Measurements from ENCODE around the gene TSPEAR.

Gene TSPEAR

DNA sequence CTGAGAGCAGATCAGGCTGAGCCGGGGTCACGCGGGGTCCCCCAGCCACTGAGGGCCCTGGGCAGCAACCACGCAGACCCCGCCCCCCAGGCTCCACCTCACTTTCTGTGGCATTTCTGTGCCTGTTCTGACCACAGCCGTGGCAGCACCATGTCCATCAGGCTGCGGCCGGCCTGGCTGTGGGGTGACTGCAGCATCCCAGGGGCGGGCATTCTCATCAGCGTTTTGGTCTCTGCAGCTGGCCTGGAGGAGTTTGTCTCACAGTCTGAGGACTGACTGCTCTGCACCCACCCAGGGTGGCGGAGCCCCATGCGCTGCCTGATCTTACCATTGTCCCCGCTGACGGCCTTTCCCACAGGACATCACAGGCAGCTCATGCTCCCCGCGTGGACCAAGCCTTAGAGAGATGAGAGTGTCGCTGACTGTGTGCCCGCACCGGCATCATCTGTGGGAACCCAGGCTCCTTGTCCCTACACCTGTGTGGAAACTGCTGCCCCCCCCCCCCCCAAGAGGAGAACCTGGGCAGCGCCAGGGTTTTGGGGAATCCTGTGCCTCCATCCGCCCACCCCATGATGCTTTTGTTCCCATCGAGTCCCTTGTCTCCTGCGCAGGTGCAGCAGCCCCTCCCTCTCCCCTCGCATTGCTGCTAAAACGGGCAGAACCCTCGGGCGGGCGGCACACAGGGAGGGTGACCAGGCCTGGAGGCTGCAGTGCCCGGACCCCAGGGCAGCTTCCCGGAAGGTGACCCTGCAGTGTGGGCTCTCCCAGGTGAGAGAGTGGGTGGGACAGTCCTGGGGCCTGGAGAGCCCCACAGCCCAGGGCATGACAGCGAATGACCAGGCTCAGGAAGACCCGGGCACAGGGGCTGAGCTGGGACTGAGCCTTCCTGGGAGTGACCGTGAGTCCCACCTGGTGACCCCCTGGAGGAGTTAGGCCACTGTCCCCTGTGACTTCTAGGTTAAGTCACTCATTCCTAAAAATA lies 173.2 kb downstream of the TSPEAR start:
- DNase-seq = no peak

DNA sequence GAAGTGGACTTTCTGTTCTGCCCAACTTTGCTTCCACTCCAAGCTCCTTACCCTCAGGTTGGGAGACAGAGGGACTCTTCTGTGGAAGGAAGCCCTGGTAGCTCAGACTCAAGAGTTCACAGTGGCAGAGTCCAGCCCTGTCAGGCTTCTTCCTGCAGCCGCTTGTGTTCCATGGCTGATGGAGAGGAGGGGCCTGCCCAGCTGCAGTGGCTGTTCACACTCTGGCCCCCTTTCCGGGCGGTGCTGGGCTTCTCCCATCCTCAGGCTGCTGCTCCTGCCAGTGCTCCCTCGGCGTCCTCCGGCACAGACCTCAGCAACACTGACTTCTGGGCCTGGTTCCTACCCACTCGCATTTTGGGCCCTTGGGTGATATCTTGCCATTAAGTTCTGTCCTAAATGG lies 175.4 kb downstream of the TSPEAR start:
- DNase-seq = no peak

DNA sequence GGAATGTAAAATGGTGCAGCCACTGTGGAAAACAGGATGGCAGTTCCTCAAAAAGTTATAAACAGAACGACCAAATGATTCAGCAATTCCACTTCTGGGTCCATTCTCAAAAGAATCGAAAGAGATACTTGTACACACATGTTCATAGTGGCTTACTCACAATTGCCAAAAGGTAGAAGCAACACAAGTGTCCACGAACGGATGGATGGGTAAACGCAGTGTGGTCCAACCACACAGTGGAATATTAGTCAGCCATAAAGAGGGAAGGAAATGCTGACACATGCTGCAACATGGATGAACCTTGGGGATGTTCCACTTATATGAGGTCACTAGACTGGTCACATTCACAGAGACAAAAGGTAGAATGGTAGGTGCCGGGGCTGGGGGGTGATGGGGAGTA lies 176.7 kb downstream of the TSPEAR start:
- no peak for DNase-seq

DNA sequence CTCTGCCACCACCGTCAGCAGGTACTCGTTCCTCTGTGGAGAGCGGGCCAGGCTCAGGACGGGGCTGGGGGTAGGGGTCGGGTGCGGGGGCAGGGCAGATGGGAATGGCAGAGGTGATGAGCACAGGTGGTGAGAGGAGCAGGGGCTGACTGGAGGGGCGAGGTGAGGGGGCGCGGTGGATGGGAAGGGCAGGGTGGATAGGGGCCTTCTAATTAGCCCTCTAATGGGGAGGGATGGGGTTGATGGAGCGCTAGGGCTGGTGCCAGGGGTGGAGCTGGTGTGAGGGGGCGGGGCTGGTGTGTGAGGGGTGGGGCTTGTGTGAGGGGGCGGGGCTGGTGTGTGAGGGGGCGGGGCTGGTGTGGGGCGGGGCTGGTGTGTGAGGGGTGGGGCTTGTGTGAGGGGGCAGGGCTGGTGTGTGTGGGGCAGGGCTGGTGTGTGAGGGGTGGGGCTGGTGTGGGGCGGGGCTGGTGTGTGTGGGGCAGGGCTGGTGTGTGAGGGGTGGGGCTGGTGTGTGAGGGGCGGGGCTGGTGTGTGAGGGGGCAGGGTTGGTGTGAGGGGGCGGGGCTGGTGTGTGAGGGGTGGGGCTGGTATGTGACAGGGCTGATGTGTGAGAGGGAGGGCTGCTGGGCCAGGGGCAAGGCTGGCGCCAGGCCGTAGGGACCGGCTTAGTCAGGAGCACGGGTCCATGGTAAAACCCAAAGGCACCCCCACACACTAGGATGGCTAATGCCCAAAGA lies 177.3 kb downstream of the TSPEAR start:
- DNase-seq = no peak

DNA sequence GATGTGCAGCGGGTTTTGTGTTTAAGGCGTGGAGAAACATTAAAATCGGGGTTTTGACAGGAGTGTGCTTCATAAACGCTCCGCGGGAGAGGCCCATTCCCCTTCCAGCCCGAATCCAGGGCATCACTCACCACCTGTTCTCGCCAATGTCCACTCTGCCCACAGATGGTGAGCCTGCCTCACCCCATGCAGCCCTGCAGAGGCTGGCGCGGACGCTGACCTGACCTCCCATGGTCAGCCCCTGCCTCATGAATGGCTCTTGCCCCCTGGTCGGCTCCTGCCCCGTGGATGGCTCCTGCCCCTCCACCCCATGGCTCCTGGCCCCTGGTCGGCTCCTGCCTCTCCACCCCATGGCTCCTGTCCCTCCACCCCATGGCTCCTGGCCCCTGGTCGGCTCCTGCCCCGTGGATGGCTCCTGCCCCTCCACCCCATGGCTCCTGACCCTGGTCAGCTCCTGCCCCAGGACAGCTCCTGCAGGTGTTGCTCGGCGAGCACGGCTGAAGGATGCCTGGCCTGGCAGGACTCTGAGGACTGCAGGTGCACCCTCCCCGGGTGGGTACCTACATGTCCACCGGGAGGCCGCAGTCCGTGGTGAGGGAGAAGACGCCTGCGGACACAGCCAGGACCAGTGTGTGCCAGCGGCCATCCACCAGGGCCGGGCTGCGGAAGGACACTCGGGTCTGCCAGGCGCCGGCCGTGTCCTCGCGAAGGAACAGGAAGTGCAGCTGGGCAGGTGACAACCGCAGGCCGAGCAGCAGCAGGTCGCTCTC lies 178.1 kb downstream of the TSPEAR start:
- no peak for DNase-seq

DNA sequence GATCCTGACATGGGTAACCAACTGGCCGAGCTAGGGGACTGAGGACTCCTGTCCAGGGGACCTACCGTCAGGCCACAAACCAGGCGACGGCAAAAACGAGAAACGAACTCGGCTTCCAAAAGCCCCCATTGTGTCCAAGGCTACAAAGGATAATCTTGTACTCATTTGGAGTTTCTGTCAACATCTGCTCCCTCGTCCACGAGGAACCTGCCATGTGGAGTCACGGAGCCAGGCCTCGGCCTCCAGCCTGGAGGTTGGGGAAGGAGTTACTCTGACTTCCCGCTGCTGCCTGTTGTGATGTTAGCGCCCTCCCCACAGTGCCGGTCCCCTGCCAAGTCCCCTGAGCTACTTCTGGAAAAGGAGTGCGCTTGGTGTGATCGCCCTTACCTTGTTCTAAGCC lies 178.7 kb downstream of the TSPEAR start:
- no peak for DNase-seq

DNA sequence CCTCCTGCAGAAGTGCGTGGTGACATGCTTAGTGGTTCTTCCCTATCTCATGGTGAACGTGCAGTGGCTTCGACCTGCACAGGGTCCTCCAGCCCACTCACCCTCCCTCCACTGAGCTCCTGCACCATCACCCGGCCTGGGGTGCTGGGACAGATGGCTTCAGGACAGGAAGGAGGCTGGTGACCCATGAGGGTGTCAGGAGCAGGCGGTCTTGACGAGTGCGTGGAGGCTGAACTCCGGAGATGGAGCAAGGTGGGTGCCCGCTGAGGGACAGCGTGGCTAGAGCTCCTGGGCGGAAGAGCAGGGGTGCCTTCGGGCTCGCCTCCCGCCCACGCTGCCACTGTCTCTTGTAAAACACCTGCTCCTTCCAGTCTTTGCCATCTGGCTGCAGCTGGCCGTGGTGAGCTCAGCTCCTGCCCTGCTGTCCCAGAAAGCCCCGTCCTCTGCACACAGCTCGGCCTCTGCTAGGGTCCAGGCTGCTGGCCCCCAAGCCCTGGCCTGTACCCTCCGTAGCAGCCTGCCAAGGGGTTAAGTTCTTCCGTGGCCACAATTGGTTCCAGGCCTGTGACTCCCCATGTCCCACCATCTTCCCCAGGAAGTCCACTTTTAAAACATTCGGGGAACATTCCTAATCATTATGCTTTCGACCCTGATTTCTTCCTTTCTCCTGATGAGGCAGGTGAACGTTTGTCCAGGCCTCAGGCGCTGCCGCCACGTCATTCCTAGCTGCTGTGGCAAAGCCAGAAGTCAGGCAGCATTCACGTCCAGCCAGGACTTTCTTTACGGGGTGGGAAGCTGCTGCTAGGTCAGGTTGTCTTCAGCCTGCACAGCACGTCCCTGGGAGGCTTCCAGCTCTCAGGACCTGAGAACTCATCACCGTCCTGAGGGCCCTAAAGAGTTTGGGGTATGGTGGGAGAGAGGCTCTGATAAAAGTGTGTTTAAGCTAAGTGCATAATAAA lies 179.5 kb downstream of the TSPEAR start:
- no peak for DNase-seq

DNA sequence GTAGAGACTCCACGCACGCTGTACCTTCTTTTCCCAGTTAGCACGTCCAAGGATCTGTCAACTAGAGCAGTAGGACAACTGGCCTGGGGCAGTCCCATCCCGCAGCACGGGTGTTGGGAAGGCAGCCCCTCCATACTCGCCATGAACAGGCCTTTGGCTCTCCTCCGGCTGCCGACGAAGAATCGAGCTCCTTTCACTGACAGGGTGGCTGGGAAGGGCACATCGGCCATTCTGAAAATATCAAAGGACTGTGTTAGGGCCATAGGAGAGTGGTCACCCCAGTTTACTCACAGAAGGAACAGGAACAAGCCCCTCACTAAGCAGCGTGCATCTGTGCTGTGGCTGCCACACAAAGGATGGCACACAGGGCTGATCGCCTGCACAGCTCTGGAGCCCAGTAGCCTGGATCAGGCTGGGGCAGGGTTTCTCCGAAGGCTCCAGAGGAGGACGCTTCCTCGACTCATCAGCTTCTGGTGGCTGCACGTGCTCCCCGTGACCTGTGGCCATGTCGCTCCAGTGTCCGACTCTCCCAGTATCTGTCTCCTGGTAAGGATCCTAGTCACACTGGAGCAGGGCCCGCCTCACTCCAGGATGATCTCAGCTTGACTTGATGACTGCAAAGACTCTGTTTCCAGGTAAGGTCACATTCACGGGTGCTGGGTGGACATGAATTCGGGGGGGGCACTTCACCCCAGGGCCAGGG lies 180.3 kb downstream of the TSPEAR start:
- DNase-seq = no peak

DNA sequence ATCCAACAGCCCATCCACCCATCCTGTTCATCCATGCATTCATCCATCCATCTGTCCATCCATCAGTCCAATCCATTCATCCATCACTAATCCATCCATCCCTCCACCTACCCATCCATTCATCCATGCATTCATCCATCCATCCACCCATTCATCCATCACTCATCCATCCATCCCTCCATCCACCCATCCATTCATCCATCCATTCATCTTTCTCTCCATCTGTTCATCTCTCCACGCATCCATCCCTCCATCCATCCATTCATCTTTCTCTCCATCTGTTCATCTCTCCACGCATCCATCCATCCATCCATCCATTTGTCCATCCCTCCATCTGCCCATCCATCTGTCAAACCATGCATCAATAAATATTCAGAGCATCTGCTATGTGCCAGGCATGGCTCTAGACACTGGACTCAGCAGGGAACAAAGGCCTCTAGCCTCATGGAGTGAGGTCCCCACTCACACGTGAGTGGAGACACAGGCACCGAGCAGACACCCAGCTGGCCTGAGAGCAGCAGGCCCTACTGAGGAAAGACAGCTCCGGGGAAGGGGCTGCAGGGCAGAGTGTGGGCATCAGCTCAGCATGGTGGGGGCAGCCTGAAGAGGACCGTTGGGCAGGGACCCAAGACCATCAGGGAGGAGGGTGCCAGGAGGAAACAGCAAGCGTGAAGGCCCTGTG lies 181.0 kb downstream of the TSPEAR start:
- no peak for DNase-seq

DNA sequence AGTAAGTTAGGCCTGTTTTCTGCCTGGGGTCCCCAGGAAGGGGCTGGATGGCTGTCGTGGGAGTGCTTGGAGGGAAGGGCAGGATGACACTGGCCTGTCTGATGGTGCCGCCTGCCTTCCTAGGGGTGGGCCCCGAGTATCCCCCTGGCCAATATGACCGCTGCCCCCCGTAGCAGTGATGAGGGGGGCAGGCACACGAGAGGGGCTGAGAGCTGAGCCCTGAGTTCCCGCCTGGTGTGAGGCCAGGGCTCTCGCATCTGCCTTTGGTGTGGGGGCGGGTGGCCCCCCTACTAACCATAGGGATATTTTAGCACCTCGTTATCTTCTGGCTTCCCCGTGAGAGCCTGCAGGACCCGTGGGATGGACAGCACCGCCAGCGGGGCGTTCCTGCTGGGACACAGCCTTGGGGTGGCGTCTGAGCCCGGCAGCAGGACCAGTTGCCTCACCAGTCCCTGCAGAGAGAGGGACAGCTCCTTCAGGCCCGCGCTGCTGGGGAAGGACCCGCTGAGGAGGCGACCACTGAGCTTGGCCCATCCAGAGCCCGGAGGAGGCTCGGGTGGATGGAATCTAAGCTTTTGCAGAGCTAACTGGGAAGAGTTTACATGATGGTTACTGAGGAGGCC lies 181.8 kb downstream of the TSPEAR start:
- DNase-seq = no peak

DNA sequence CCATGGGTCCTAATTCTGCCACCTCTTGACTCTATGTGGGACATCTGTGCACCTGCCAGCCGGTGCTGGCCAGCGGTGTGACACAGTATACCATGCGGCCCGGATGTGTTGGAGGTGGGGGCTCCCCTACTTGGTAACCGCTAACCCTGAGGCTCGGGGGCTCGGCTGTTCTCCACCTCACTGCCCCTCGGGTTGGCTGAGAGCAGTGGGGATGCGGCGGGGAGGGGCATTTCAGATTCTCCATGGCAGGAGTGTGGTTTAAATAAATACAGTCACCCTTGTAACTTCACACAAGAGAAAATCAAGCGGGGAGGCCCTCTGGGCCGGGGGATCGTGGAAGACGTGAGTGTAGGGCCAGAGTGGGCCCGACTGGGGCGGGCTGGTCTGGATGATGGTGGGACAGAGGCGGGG lies 182.4 kb downstream of the TSPEAR start:
- DNase-seq = no peak

DNA sequence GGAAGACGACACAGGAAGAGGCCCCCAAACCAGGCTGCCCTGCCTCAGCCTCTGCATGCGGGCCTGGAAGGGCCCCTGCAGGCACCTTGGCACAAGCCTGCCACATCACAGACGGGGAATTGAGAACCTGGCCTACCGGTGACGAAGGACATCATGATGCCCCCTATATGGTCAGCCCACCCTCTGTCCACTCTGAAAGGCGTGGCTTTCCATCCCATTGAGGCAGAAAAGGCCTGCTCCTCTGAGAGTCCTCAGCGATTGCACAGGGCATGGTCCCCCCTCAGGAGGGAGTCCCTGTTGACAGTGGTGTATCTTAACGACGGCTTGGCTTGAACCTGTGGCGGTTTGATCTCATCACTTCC lies 182.8 kb downstream of the TSPEAR start:
- no peak for DNase-seq

DNA sequence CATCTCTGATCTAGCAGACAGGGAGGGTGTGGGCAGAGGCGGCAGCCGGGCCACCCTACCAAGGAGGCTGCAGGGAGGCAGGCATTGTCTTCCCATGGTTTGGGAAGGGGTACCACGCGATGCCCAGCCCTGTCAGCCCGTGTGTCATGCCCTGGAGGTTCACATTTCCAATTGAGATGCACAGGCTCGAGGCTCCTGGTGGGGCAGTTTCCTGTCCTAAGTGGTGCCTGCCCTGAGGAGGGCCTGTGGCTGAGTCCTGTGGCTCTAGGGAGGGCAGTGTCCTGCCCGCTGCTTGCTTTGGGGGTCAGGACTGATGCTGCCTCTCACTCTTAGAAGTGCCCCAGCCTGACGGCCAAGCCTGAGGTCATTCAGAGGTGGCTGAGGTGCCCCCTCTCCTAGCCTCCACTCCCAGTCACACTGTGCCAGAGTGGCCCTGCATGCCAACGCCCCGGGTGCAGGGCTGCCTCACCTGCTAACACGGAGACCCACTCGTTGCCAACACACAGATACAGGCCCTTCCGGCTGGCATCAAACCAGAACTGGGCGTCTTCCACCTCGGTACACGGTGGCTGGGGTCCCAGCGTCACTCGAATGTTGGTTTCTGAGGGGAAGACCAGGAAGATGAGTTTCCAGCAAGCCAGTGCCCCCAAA lies 183.3 kb downstream of the TSPEAR start:
- no peak for DNase-seq

DNA sequence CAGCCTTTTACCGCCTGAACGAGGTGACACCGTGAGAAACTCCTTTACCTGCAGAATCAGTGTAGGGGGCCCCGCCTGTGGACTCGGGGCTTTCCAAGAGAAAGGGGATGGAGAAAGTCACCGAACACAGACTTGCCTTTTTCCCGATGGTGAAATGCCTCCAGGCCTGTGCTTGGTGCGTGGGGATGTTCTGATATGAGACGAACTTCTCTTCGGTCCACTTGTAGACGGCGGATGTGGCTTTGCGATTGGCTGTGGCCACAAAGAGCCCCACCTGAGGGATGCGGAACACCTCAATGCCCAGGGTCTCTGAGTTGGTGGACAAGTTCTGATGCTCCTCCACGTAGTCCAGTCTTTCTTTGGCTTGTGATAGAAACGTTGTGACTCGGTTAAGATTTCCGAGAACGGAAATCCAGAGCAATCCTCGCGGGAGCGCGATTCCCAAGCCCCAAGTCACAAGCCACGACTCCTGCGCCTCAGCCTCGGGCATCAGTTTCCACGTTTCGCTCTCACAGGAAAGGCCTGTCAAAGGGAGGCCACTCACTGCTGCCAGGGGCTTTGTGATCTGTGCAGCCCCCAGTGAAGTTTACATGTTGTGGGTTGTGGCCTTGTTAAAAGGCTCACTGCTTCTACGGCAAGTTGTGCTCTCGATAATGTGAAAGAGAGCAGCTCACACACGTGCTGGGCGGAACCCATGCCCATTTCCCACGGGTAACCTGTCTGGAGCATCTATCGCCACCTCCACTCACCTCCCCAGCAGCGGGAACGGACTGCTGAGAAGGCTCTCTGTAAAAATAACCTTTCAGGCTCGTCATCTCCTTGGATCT lies 184.0 kb downstream of the TSPEAR start:
- DNase-seq = no peak

DNA sequence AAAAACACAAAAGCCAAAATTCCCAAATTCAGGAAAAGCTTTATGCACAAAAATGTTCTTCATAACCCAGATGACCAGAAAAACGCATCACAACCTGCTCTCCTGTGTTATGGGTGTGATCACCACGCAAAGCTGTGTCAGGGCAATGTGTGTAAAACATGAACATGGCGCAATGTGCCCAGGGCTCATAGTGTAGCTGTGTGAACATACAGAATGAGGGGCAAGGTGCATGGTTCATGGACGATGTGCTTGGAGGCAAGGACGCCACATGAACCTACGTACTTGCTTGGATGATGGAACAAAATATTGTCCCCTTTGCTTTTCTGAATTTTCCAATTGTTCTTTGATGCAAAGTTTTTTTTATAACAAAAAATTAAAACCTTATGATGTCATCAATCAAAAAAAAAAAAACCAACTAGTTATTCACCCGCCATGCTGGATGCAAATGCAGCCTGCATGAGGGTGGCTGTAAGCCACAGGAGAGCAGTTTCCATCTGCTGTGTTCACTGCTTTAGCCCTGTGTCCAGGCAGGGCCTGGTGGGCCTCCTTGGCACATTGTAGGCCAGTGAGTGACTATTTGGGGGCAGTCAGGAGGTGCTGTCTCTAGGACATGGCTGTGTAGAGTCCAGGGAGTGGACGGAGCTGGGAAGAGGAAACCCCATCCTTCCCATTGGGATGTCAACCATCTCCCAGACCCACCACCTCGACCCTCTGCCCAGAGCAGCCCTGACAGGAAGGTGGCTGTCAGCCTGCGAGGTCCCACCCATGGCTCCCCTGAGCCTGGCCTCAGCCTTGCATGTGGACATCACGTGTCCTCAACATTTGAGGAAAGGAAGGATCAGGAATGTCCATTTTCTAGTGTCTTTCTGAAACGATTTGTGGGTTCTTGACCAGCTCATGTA lies 185.0 kb downstream of the TSPEAR start:
- no peak for DNase-seq

DNA sequence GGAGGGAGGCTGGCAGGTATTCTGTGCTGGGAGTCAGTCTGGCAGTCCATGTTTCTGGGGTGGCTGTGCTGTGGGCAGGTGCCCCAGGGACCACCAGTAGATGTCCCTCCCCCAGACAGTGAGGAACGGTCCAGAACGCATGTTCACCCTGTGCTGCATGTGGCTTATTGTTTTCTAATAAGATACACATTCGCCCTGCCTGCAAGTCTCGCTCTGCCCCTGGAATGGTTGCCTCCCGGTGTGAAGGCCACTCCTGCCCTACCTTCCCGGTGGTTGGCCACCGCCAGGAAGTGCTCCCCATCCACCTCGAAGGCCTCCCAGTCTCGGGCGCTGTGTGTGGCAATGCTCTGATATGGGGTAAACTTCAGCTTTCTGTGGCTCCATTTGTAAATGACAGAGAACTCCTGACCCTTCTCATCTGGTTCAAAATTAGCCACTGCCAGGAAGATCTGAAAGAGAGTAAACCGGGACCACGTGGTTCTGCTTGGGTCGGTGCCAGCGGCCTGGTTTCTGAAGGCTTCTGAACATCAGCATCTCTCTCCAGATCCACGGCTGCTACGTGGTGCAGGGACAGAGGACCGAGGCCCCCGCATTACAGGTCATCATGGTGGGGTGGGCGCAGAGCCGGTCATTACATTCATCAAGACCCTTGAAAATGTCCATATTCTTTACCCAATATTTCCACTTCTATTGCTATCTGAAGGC lies 185.8 kb downstream of the TSPEAR start:
- no peak for DNase-seq
